Loucy (cell line): ENCODE measurements around the gene UPK3B.
"Not testable (repeated sequence)": the region's sequence is repeated elsewhere in the genome, so short reads cannot be mapped to it uniquely, and the experiment has no call there.

Experiments used
- CTCF ChIP-seq: fragments of 200-600 bp; sonication (generic); conservative IDR thresholded peaks from 2 replicates; pipeline ENCODE4 v1.5.1; 2014; ENCODE audit warnings: mild to moderate bottlenecking, antibody characterized with exemption, low read length
- EZH2phosphoT487 ChIP-seq: fragments of 200-600 bp; IDR thresholded peaks from 2 replicates; pipeline ENCODE4 v1.6.1; 2018; ENCODE audit warnings: antibody characterized with exemption, mild to moderate bottlenecking, moderate library complexity, borderline replicate concordance

GRCh38 chr7:76492139-76492538 lies 18.2 kb upstream of the UPK3B start:
- not testable (repeated sequence) for TF ChIP-seq CTCF, EZH2phosphoT487
